A549 (cell line): ENCODE measurements around the gene C2orf66. TPM values are rescaled to one million over a fixed set of nuclear protein-coding genes. Genes with fewer than 3 reads are reported as not detected.

Experiments used
- ATAC-seq, 2 experiments: fragments of 200-7000 bp in 1 of 2; fragments of >200 bp in 1 of 2; cut with Nextera tagmentation in 1 of 2; cut with Tn5 transposase in 1 of 2; 3 replicates each; pipeline versions ENCODE4 v1.8.0 to v1.9.1; 2018 to 2020; ENCODE audit warnings: mild to moderate bottlenecking in 1 of 2, moderate library complexity in 1 of 2
- CTCF ChIA-PET: fragments of 300-600 bp; sonication (Branson Sonifier 250); formaldehyde crosslinking; extraction: SDS; loops from one replicate; lab custom pipeline; 2021; ENCODE audit warnings: antibody characterized with exemption, inconsistent platforms; lab: Yijun Ruan, JAX
- POLR2A ChIA-PET: fragments of 350-600 bp; formaldehyde crosslinking; extraction: SDS; loops from one replicate; lab custom pipeline; 2021; ENCODE audit warnings: antibody characterized with exemption, inconsistent platforms; lab: Yijun Ruan, JAX
- DNase-seq, 2 experiments: peaks; one replicate each; pipeline versions ENCODE4 v3.0.0 to v3.0.0-alpha.2; 2011 to 2016; ENCODE audit warnings: low read depth in 1 of 2, low spot score in 1 of 2
- FAIRE-seq: peaks from 2 replicates; lab custom pipeline; 2011; peaks lifted over from hg19 to GRCh38; lab: Jason Lieb, UNC
- H3K27ac ChIP-seq, 2 experiments: fragments of >200 bp; sonication (Bioruptor Twin); formaldehyde crosslinking; 3 replicates each; pipeline ENCODE4 v1.5.1; 2016 to 2017
- H3K4me1 ChIP-seq: fragments of >200 bp; sonication (Bioruptor Twin); formaldehyde crosslinking; 3 replicates; pipeline ENCODE4 v1.6.1; 2016
- H3K4me2 ChIP-seq: fragments of >200 bp; sonication (Bioruptor Twin); formaldehyde crosslinking; 3 replicates; pipeline ENCODE4 v1.6.1; 2016
- H3K4me3 ChIP-seq: fragments of >200 bp; sonication (Bioruptor Twin); formaldehyde crosslinking; 3 replicates; pipeline ENCODE4 v1.5.1; 2016
- H3K9me3 ChIP-seq: fragments of >200 bp; sonication (Bioruptor Twin); formaldehyde crosslinking; 3 replicates; pipeline ENCODE4 v1.6.1; 2016
- BHLHE40 ChIP-seq: IDR thresholded peaks from 2 replicates; pipeline ENCODE4 v1.6.1; 2012; ENCODE audit warnings: low read depth, low read length, inconsistent platforms
- CBX2 ChIP-seq: fragments of 200-600 bp; sonication (generic); IDR thresholded peaks from 2 replicates; pipeline ENCODE4 v1.6.1; 2016; ENCODE audit warnings: low read depth, mild to moderate bottlenecking, borderline replicate concordance
- CBX8 ChIP-seq: fragments of 200-600 bp; sonication (generic); IDR thresholded peaks from 2 replicates; pipeline ENCODE4 v1.6.1; 2016
- CHD2 ChIP-seq: fragments of 150-350 bp; IDR thresholded peaks from 2 replicates; pipeline ENCODE4 v1.6.1; 2014; ENCODE audit warnings: low read length; ENCODE audit not compliant: partially characterized antibody
- CTCF ChIP-seq: fragments of >200 bp; sonication (Bioruptor Twin); formaldehyde crosslinking; IDR thresholded peaks from 3 replicates; pipeline ENCODE4 v1.5.1; 2016
- EHF ChIP-seq: fragments of 250-450 bp; sonication (Bioruptor Pico); IDR thresholded peaks from 2 replicates; pipeline ENCODE4 v1.5.0; 2020; ENCODE audit warnings: mild to moderate bottlenecking
- ELK1 ChIP-seq: fragments of 150-350 bp; IDR thresholded peaks from 2 replicates; pipeline ENCODE4 v1.6.1; 2014; ENCODE audit warnings: low read depth, mild to moderate bottlenecking, low read length
- EP300 ChIP-seq, 2 experiments: fragments of >200 bp; sonication (Bioruptor Twin); formaldehyde crosslinking; IDR thresholded peaks; 2 replicates in 1 of 2; 3 replicates in 1 of 2; pipeline ENCODE4 v1.6.1; 2016 to 2017
- FOSL2 ChIP-seq, 2 experiments: fragments of 450-650 bp in 1 of 2; fragments of >200 bp in 1 of 2; sonication (Bioruptor Twin) in 1 of 2; formaldehyde crosslinking; IDR thresholded peaks; 2 replicates each; pipeline versions ENCODE4 v1.5.0 to v1.6.1; 2016 to 2020; ENCODE audit warnings: mild to moderate bottlenecking in 1 of 2, moderate library complexity in 1 of 2
- GATA3 ChIP-seq: IDR thresholded peaks from 2 replicates; pipeline ENCODE4 v1.6.1; 2012; ENCODE audit warnings: borderline replicate concordance
- HEYL ChIP-seq: fragments of 250-450 bp; sonication (Bioruptor Pico); IDR thresholded peaks from 2 replicates; pipeline ENCODE4 v1.8.0; 2021; ENCODE audit warnings: mild to moderate bottlenecking, moderate library complexity
- HOXB5 ChIP-seq: fragments of 250-450 bp; sonication (Bioruptor Pico); IDR thresholded peaks from 2 replicates; pipeline ENCODE4 v1.5.0; 2020; ENCODE audit warnings: mild to moderate bottlenecking, moderate library complexity
- JUN ChIP-seq, 2 experiments: fragments of >200 bp; sonication (Bioruptor Twin); formaldehyde crosslinking; IDR thresholded peaks; 2 replicates in 1 of 2; 3 replicates in 1 of 2; pipeline ENCODE4 v1.6.1; 2016 to 2017
- JUNB ChIP-seq: fragments of >200 bp; sonication (Bioruptor Twin); formaldehyde crosslinking; IDR thresholded peaks from 2 replicates; pipeline ENCODE4 v1.6.1; 2016
- KDM5A ChIP-seq: fragments of 200-600 bp; sonication (generic); IDR thresholded peaks from 2 replicates; pipeline ENCODE4 v1.6.1; 2016; ENCODE audit warnings: antibody characterized with exemption, mild to moderate bottlenecking
- MAFK ChIP-seq: fragments of 450-650 bp; IDR thresholded peaks from 2 replicates; pipeline ENCODE4 v1.6.1; 2014; ENCODE audit not compliant: partially characterized antibody
- MYC ChIP-seq: IDR thresholded peaks from 2 replicates; pipeline ENCODE4 v1.6.1; 2012; ENCODE audit warnings: mild to moderate bottlenecking, inconsistent platforms, low read length, improper control_type of control experiment, borderline replicate concordance
- NR3C1 ChIP-seq: fragments of >200 bp; sonication (Bioruptor Twin); formaldehyde crosslinking; IDR thresholded peaks from 3 replicates; pipeline ENCODE4 v1.6.1; 2017
- POLR2A ChIP-seq: IDR thresholded peaks from 2 replicates; pipeline ENCODE4 v1.6.1; 2012; ENCODE audit warnings: mild to moderate bottlenecking, low read length
- POLR2AphosphoS2 ChIP-seq: conservative IDR thresholded peaks from 2 replicates; pipeline ENCODE4 v1.6.1; 2012; ENCODE audit warnings: low read length, improper control_type of control experiment, inconsistent platforms
- REST ChIP-seq: fragments of 200-600 bp; sonication (generic); IDR thresholded peaks from 2 replicates; pipeline ENCODE4 v1.6.1; 2016; ENCODE audit warnings: antibody characterized with exemption, mild to moderate bottlenecking, moderate library complexity
- SMC3 ChIP-seq: fragments of >200 bp; sonication (Bioruptor Twin); formaldehyde crosslinking; IDR thresholded peaks from 3 replicates; pipeline ENCODE4 v1.6.1; 2018; ENCODE audit warnings: inconsistent platforms
- SREBF2 ChIP-seq: fragments of 450-650 bp; IDR thresholded peaks from 2 replicates; pipeline ENCODE4 v1.6.1; 2014; ENCODE audit warnings: mild to moderate bottlenecking, moderate library complexity
- TFCP2L1 ChIP-seq: fragments of 250-450 bp; sonication (Bioruptor Pico); IDR thresholded peaks from 2 replicates; pipeline ENCODE4 v1.5.0; 2021; ENCODE audit warnings: mild to moderate bottlenecking
- TP53 ChIP-seq: fragments of 250-450 bp; sonication (Bioruptor Pico); IDR thresholded peaks from 2 replicates; pipeline ENCODE4 v1.5.0; 2021; ENCODE audit warnings: mild to moderate bottlenecking, moderate library complexity
- USF2 ChIP-seq: fragments of 450-650 bp; IDR thresholded peaks from 2 replicates; pipeline ENCODE4 v1.6.1; 2014; ENCODE audit warnings: antibody characterized with exemption
- ZFP36 ChIP-seq: fragments of 450-650 bp; IDR thresholded peaks from 2 replicates; pipeline ENCODE4 v1.6.1; 2014; ENCODE audit warnings: borderline replicate concordance; ENCODE audit not compliant: partially characterized antibody
- ZNF302 ChIP-seq: fragments of 250-450 bp; sonication (Bioruptor Pico); IDR thresholded peaks from 2 replicates; pipeline ENCODE4 v1.9.0; 2021; ENCODE audit warnings: inconsistent platforms, mild to moderate bottlenecking, moderate library complexity
- WGBS: methylation state at CpG from one replicate; pipeline ENCODE4 v1.1.6; 2017; ENCODE audit errors: missing lambda C conversion rate; 5-methylcytosine and 5-hydroxymethylcytosine counted together
- polyA plus RNA-seq, 4 experiments: library from polyadenylated mRNA; depleted of rRNA in 3 of 4; stranded (reverse); fragments of >200 nt; fragmentation: RNase III in 1 of 4; extraction: RNeasy Plus Mini Kit Qiagen cat#74134 plus additional on column Dnase treatment in 1 of 4; gene quantifications; 2 replicates in 3 of 4; 3 replicates in 1 of 4; pipeline ENCODE4 v1.2.3, GENCODE V29; 2011 to 2017

The C2orf66 gene
- polyA plus RNA-seq, 2 of the 4 experiments (the other 2 are of a cell fraction), result 0.08 to 0.28 TPM

GRCh38 chr2:196821195-196821594 is 12.0 kb upstream of the C2orf66 start:
- WGBS, result 52% methylated on average over 1 of the region's 1 CpG
- Histone ChIP-seq H3K27ac (no peak overlapping the region), H3K4me2 (no peak overlapping the region), H3K4me1 (peaks cover 13% of the 10 kb centered on the region), H3K9me3 (0 out of 3 replicates have a peak, but pooled peaks cover 3% of the 10 kb centered on the region), H3K4me3 (no peak overlapping the region)
- ChIA-PET POLR2A (no interaction called here), CTCF (interaction anchor here (2.0 kb wide), 1 partner anchor 14 kb away, joined by 5 read pairs; no protein-coding TSS in a partner anchor)
- ATAC-seq, result no peak
- TF ChIP-seq TFCP2L1 (no peak), EHF (CRISPR knock-in tag) (no peak), POLR2A (no peak), JUN (IDR thresholded peaks at IDR 0.05) (no peak), CBX8 (no peak), KDM5A (no peak), TP53 (CRISPR knock-in tag) (no peak), USF2 (no peak), FOSL2 (IDR thresholded peaks at IDR 0.05) (no peak), FOSL2 (CRISPR knock-in tag; IDR thresholded peaks at IDR 0.05) (no peak), CTCF (no peak), HEYL (CRISPR knock-in tag) (no peak), ZNF302 (CRISPR knock-in tag) (no peak), HOXB5 (CRISPR knock-in tag) (no peak)
- no peak for DNase-seq
- FAIRE-seq, result no peak

- Histone ChIP-seq H3K4me2 (no peak overlapping the region), H3K4me1 (no peaks in the 10 kb centered on the region), H3K9me3 (no peaks in the 10 kb centered on the region), H3K4me3 (no peak overlapping the region), H3K27ac (no peak overlapping the region)
- FAIRE-seq, result no peak
- DNase-seq, result peak in 1 of 2 experiments; percentile 13
- POLR2A ChIA-PET, result no interaction called here
- CTCF ChIA-PET, result interaction anchor here (0.7 to 1.7 kb wide), 3 partner anchors 8 to 14 kb away, joined by 3 to 5 read pairs (median 5); partner anchors contain the start of gene GTF3C3
- no peak for TF ChIP-seq FOSL2 (IDR thresholded peaks at IDR 0.05)
- TF ChIP-seq FOSL2 (CRISPR knock-in tag; IDR thresholded peaks at IDR 0.05), result no peak
- TF ChIP-seq ZFP36, result no peak
- no peak for TF ChIP-seq CBX2
- TF ChIP-seq CBX8, result no peak
- no peak for TF ChIP-seq NR3C1
- no peak for TF ChIP-seq CHD2
- peak; percentile 54 to 67; a peak in 2 of 6 replicates for ATAC-seq
- WGBS, result 44% methylated on average over 2 of the region's 2 CpGs
These were observed 981 bp downstream of the C2orf66 start for GRCh38 chr2:196808083-196808665.

- ATAC-seq, result no peak
- no peak overlapping the region for H3K27ac ChIP-seq
- WGBS, result 20% methylated on average over 1 of the region's 1 CpG
- peaks cover 8% of the 10 kb centered on the region; the same call in 2 of the 3 replicates for H3K4me1 ChIP-seq
- no peak for DNase-seq
- no peak for FAIRE-seq
- H3K9me3 ChIP-seq, result no peaks in the 10 kb centered on the region
- CTCF ChIA-PET, result no interaction called here
- H3K4me3 ChIP-seq, result no peak overlapping the region
- no peak for TF ChIP-seq JUNB
- TF ChIP-seq SREBF2, result no peak
- no peak for TF ChIP-seq SMC3
- TF ChIP-seq GATA3, result no peak
- no peak for TF ChIP-seq ELK1
- no peak for TF ChIP-seq MYC
- TF ChIP-seq EP300 (IDR thresholded peaks at IDR 0.05), result no peak
- no peak for TF ChIP-seq CBX8
- no peak for TF ChIP-seq POLR2AphosphoS2
- TF ChIP-seq MAFK, result no peak
- TF ChIP-seq JUN (IDR thresholded peaks at IDR 0.05), result no peak
- TF ChIP-seq CHD2, result no peak
- TF ChIP-seq BHLHE40, result no peak
- TF ChIP-seq CBX2, result no peak
- TF ChIP-seq REST, result no peak
- TF ChIP-seq, all 56 proteins: peak for 0
- no peak overlapping the region for H3K4me2 ChIP-seq
- POLR2A ChIA-PET, result no interaction called here
These were observed 4.8 kb downstream of the C2orf66 start for GRCh38 chr2:196804381-196804780.
